Measurements from ENCODE around the gene C19orf25. TPM values are rescaled to one million over a fixed set of nuclear protein-coding genes. Genes with fewer than 3 reads are reported as not detected.
A peak's percentile ranks its signal among the peaks of the same experiment; 100 is the strongest.

C19orf25 gene
- total and polyA plus RNA-seq, 2 of the 13 experiments (the other 11 are each of a cell fraction or from before 2014, with no cell fraction given) = 14.2 to 32.4 TPM

DNA sequence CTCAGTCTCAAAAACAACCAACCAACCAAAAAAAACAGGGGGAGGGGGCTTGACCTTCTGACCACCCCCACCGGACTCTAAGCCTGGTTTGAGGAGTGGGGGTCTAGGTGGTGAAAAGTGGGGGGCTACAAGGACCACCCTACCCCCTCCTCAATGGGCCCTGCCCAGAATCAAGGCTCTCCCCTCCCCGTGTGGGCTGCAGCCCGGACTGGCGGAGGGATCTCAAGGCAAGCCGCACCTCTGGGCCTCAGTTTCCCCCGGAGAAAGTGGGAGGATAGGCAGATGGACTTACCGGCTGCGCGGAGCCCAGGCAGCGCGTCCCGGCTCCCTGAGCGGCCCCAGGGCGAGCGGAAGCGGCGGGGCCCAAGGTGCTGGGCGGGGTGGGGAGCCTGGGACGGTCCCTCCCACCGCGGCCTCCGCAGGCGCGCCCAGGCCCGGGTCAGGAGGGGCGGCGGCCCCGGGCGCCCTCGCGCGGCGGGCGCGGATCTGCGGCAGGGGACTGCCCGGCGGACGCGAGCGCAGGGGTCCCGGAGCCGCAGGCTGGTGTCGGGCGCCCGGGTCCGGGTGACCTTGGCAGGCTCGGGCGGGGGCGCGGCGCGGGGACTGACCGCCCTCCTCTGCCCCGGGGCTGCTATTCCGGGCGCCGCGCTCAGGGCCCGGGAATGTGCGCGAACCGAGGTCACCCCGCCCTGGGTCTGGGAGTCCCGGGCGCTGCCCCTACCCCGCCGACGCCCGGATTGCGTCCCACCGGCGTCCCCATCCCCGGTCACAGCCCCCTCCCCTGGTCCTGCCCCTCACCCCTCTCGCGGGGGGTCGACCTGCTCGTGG lies 33.9 kb upstream of the C19orf25 start, which contains the start of gene ADAMTSL5 (continued):
- peak; percentile 56 for TF ChIP-seq ZNF687 (CRISPR knock-in tag; IDR thresholded peaks at IDR 0.05)
- no peak for TF ChIP-seq ZNF34 (CRISPR knock-in tag; IDR thresholded peaks at IDR 0.05; ENCODE audit: borderline replicate concordance)
- no peak for TF ChIP-seq ZNF598 (CRISPR knock-in tag; IDR thresholded peaks at IDR 0.05; ENCODE audit: borderline replicate concordance)
- TF ChIP-seq NFIB (CRISPR knock-in tag; IDR thresholded peaks at IDR 0.05; ENCODE audit: borderline replicate concordance) = no peak
- TF ChIP-seq, protein P1, sequence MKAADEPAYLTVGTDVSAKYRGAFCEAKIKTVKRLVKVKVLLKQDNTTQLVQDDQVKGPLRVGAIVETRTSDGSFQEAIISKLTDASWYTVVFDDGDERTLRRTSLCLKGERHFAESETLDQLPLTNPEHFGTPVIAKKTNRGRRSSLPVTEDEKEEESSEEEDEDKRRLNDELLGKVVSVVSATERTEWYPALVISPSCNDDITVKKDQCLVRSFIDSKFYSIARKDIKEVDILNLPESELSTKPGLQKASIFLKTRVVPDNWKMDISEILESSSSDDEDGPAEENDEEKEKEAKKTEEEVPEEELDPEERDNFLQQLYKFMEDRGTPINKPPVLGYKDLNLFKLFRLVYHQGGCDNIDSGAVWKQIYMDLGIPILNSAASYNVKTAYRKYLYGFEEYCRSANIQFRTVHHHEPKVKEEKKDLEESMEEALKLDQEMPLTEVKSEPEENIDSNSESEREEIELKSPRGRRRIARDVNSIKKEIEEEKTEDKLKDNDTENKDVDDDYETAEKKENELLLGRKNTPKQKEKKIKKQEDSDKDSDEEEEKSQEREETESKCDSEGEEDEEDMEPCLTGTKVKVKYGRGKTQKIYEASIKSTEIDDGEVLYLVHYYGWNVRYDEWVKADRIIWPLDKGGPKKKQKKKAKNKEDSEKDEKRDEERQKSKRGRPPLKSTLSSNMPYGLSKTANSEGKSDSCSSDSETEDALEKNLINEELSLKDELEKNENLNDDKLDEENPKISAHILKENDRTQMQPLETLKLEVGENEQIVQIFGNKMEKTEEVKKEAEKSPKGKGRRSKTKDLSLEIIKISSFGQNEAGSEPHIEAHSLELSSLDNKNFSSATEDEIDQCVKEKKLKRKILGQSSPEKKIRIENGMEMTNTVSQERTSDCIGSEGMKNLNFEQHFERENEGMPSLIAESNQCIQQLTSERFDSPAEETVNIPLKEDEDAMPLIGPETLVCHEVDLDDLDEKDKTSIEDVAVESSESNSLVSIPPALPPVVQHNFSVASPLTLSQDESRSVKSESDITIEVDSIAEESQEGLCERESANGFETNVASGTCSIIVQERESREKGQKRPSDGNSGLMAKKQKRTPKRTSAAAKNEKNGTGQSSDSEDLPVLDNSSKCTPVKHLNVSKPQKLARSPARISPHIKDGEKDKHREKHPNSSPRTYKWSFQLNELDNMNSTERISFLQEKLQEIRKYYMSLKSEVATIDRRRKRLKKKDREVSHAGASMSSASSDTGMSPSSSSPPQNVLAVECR (CRISPR knock-in tag; IDR thresholded peaks at IDR 0.05; ENCODE audit: borderline replicate concordance) = no peak; the same call in 1 of the 2 replicates
- no peak for TF ChIP-seq SP2 (CRISPR knock-in tag; IDR thresholded peaks at IDR 0.05)
- no peak for TF ChIP-seq CENPT (CRISPR knock-in tag; IDR thresholded peaks at IDR 0.05; ENCODE audit: low read depth)
- TF ChIP-seq CBFB (CRISPR knock-in tag; IDR thresholded peaks at IDR 0.05) = no peak
- no peak for TF ChIP-seq MEF2D (CRISPR knock-in tag; IDR thresholded peaks at IDR 0.05)
- no peak for TF ChIP-seq SP140L (CRISPR knock-in tag; IDR thresholded peaks at IDR 0.05; ENCODE audit: borderline replicate concordance)
- TF ChIP-seq RFX3 (CRISPR knock-in tag; IDR thresholded peaks at IDR 0.05) = no peak
- TF ChIP-seq ZNF446 (CRISPR knock-in tag; IDR thresholded peaks at IDR 0.05) = no peak
- no peak for TF ChIP-seq ZKSCAN5 (CRISPR knock-in tag; IDR thresholded peaks at IDR 0.05)
- no peak for TF ChIP-seq NBN (conservative IDR thresholded peaks at IDR 0.05)
- TF ChIP-seq, protein P2, sequence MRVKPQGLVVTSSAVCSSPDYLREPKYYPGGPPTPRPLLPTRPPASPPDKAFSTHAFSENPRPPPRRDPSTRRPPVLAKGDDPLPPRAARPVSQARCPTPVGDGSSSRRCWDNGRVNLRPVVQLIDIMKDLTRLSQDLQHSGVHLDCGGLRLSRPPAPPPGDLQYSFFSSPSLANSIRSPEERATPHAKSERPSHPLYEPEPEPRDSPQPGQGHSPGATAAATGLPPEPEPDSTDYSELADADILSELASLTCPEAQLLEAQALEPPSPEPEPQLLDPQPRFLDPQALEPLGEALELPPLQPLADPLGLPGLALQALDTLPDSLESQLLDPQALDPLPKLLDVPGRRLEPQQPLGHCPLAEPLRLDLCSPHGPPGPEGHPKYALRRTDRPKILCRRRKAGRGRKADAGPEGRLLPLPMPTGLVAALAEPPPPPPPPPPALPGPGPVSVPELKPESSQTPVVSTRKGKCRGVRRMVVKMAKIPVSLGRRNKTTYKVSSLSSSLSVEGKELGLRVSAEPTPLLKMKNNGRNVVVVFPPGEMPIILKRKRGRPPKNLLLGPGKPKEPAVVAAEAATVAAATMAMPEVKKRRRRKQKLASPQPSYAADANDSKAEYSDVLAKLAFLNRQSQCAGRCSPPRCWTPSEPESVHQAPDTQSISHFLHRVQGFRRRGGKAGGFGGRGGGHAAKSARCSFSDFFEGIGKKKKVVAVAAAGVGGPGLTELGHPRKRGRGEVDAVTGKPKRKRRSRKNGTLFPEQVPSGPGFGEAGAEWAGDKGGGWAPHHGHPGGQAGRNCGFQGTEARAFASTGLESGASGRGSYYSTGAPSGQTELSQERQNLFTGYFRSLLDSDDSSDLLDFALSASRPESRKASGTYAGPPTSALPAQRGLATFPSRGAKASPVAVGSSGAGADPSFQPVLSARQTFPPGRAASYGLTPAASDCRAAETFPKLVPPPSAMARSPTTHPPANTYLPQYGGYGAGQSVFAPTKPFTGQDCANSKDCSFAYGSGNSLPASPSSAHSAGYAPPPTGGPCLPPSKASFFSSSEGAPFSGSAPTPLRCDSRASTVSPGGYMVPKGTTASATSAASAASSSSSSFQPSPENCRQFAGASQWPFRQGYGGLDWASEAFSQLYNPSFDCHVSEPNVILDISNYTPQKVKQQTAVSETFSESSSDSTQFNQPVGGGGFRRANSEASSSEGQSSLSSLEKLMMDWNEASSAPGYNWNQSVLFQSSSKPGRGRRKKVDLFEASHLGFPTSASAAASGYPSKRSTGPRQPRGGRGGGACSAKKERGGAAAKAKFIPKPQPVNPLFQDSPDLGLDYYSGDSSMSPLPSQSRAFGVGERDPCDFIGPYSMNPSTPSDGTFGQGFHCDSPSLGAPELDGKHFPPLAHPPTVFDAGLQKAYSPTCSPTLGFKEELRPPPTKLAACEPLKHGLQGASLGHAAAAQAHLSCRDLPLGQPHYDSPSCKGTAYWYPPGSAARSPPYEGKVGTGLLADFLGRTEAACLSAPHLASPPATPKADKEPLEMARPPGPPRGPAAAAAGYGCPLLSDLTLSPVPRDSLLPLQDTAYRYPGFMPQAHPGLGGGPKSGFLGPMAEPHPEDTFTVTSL (CRISPR knock-in tag; IDR thresholded peaks at IDR 0.05; ENCODE audit: borderline replicate concordance) = no peak
